Measurements from ENCODE around the gene PLA2G2A. TPM values are rescaled to one million over a fixed set of nuclear protein-coding genes. Genes with fewer than 3 reads are reported as not detected.
"Not testable (repeated sequence)": the region's sequence is repeated elsewhere in the genome, so short reads cannot be mapped to it uniquely, and the experiment has no call there.

The PLA2G2A gene
- not detected for total RNA-seq

GRCh38 chr1:19979494-19979977, at the start of gene PLA2G2A:
PLA2G2A (minus strand) TSS chr1:19979618; CDS start chr1:19978773, 845 bp downstream.
- intact Hi-C loops (cut with DNase I, micrococcal nuclease) = loop anchor here in 1 of 2 experiments (5.0 kb wide), 1 partner anchor 173 kb away; no protein-coding TSS in a partner anchor

GRCh38 chr1:20028726-20029125, 49.3 kb upstream of the PLA2G2A start:
- Mint-ChIP-seq H3K9me3 (ENCODE audit: low read depth) (peaks cover 1% of the 10 kb centered on the region), H3K36me3 (ENCODE audit: low read depth) (no peaks in the 10 kb centered on the region), H3K4me1 (no peaks in the 10 kb centered on the region), H3K27ac (no peak overlapping the region), H3K4me3 (no peak overlapping the region), H3K27me3 (peaks cover 48% of the 10 kb centered on the region)
- ATAC-seq = no peak
- intact Hi-C loops (cut with DNase I, micrococcal nuclease) = no loop called here
- POLR2A ChIA-PET = no interaction called here
- no peak for DNase-seq
- CTCF ChIA-PET = interaction anchor here (0.7 to 1.0 kb wide), 2 partner anchors 83 to 124 kb away, joined by 3 to 4 read pairs; no protein-coding TSS in a partner anchor

More at GRCh38 chr1:19979494-19979977, at the start of gene PLA2G2A:
- Mint-ChIP-seq H3K27ac (no peak within 1 kb of the TSS), H3K4me1 (no peaks in the 10 kb centered on the region), H3K36me3 (ENCODE audit: low read depth) (no peaks in the 10 kb centered on the region), H3K9me3 (ENCODE audit: low read depth) (no peaks in the 10 kb centered on the region), H3K4me3 (no peak within 1 kb of the TSS), H3K27me3 (peaks cover 13% of the 10 kb centered on the region)
- DNase-seq (no peak), ATAC-seq (no peak)
- ChIA-PET CTCF (interaction anchor here (0.6 to 0.7 kb wide), 2 partner anchors 128 to 233 kb away, joined by 3 to 4 read pairs; no protein-coding TSS in a partner anchor), POLR2A (no interaction called here)

- no peaks in the 10 kb centered on the region for H3K4me1 Mint-ChIP-seq
- intact Hi-C loops (cut with DNase I, micrococcal nuclease) = no loop called here
- DNase-seq (no peak), ATAC-seq (no peak)
- H3K27me3 Mint-ChIP-seq = peaks cover 45% of the 10 kb centered on the region
- no peak overlapping the region for H3K27ac Mint-ChIP-seq
- ChIA-PET POLR2A (no interaction called here), CTCF (interaction anchor here (0.7 kb wide), 1 partner anchor 82 kb away, joined by 3 read pairs; no protein-coding TSS in a partner anchor)
- H3K4me3 Mint-ChIP-seq = no peak overlapping the region
- peaks cover 2% of the 10 kb centered on the region for H3K9me3 Mint-ChIP-seq (ENCODE audit: low read depth)
- H3K36me3 Mint-ChIP-seq (ENCODE audit: low read depth) = no peaks in the 10 kb centered on the region
These were observed 48.7 kb upstream of the PLA2G2A start for GRCh38 chr1:20028125-20028524.

- H3K9me3 Mint-ChIP-seq (ENCODE audit: low read depth) = peaks cover 18% of the 10 kb centered on the region
- no peaks in the 10 kb centered on the region for H3K27me3 Mint-ChIP-seq
- ATAC-seq = no peak
- no peak overlapping the region for H3K4me3 Mint-ChIP-seq
- DNase-seq = no peak
- no peaks in the 10 kb centered on the region for H3K36me3 Mint-ChIP-seq (ENCODE audit: low read depth)
- intact Hi-C loops (cut with DNase I, micrococcal nuclease) = no loop called here
- no peaks in the 10 kb centered on the region for H3K4me1 Mint-ChIP-seq
- H3K27ac Mint-ChIP-seq = no peak overlapping the region
- POLR2A ChIA-PET = no interaction called here
- CTCF ChIA-PET = no interaction called here
These were observed 38.3 kb upstream of the PLA2G2A start for GRCh38 chr1:20017741-20018140.

GRCh38 chr1:20014153-20014552, 34.7 kb upstream of the PLA2G2A start:
- no peaks in the 10 kb centered on the region for H3K36me3 Mint-ChIP-seq (ENCODE audit: low read depth)

GRCh38 chr1:20010016-20010415, 30.6 kb upstream of the PLA2G2A start:
- ChIA-PET CTCF (no interaction called here), POLR2A (no interaction called here)
- H3K27me3 Mint-ChIP-seq = peaks cover 23% of the 10 kb centered on the region
- no peaks in the 10 kb centered on the region for H3K4me1 Mint-ChIP-seq
- H3K4me3 Mint-ChIP-seq = no peak overlapping the region
- ATAC-seq (no peak), DNase-seq (no peak)
- no peak overlapping the region for H3K27ac Mint-ChIP-seq
- intact Hi-C loops (cut with DNase I, micrococcal nuclease) = no loop called here
- H3K36me3 Mint-ChIP-seq (ENCODE audit: low read depth) = no peaks in the 10 kb centered on the region
- peaks cover 8% of the 10 kb centered on the region for H3K9me3 Mint-ChIP-seq (ENCODE audit: low read depth)

More at GRCh38 chr1:20014153-20014552, 34.7 kb upstream of the PLA2G2A start:
- ChIA-PET CTCF (no interaction called here), POLR2A (no interaction called here)
- Mint-ChIP-seq H3K27ac (no peak overlapping the region), H3K4me3 (no peak overlapping the region), H3K27me3 (peaks cover 11% of the 10 kb centered on the region), H3K9me3 (ENCODE audit: low read depth) (peaks cover 18% of the 10 kb centered on the region), H3K4me1 (no peaks in the 10 kb centered on the region)
- DNase-seq (no peak), ATAC-seq (no peak)
- intact Hi-C loops (cut with DNase I, micrococcal nuclease) = no loop called here

GRCh38 chr1:20009212-20009611, 29.8 kb upstream of the PLA2G2A start:
- Mint-ChIP-seq H3K27ac (no peak overlapping the region), H3K9me3 (ENCODE audit: low read depth) (peaks cover 7% of the 10 kb centered on the region), H3K36me3 (ENCODE audit: low read depth) (no peaks in the 10 kb centered on the region), H3K4me1 (no peaks in the 10 kb centered on the region), H3K27me3 (peaks cover 31% of the 10 kb centered on the region), H3K4me3 (no peak overlapping the region)
- no peak for DNase-seq
- no peak for ATAC-seq
- ChIA-PET CTCF (interaction anchor here (0.6 kb wide), 1 partner anchor 8 kb away, joined by 3 read pairs; no protein-coding TSS in a partner anchor), POLR2A (no interaction called here)
- intact Hi-C loops (cut with DNase I, micrococcal nuclease) = no loop called here

GRCh38 chr1:20008391-20008841, 29.0 kb upstream of the PLA2G2A start:
- H3K27ac Mint-ChIP-seq = no peak overlapping the region
- POLR2A ChIA-PET = no interaction called here
- intact Hi-C loops (cut with DNase I, micrococcal nuclease) = no loop called here

GRCh38 chr1:19998823-19999222, 19.4 kb upstream of the PLA2G2A start:
- intact Hi-C loops (cut with DNase I, micrococcal nuclease); POLR2A ChIA-PET; H3K4me1 Mint-ChIP-seq; CTCF ChIA-PET; H3K4me3 Mint-ChIP-seq; DNase-seq; H3K36me3 Mint-ChIP-seq (ENCODE audit: low read depth); H3K9me3 Mint-ChIP-seq (ENCODE audit: low read depth); H3K27ac Mint-ChIP-seq; ATAC-seq: not testable (repeated sequence)
- peaks cover 55% of the 10 kb centered on the region for H3K27me3 Mint-ChIP-seq

More at GRCh38 chr1:20008391-20008841, 29.0 kb upstream of the PLA2G2A start:
- no peak for ATAC-seq
- DNase-seq = no peak
- CTCF ChIA-PET = interaction anchor here (1.0 kb wide), 1 partner anchor 10 kb away, joined by 3 read pairs; no protein-coding TSS in a partner anchor
- H3K36me3 Mint-ChIP-seq (ENCODE audit: low read depth) = no peaks in the 10 kb centered on the region
- H3K27me3 Mint-ChIP-seq = peaks cover 35% of the 10 kb centered on the region
- no peaks in the 10 kb centered on the region for H3K4me1 Mint-ChIP-seq
- no peak overlapping the region for H3K4me3 Mint-ChIP-seq
- peaks cover 6% of the 10 kb centered on the region for H3K9me3 Mint-ChIP-seq (ENCODE audit: low read depth)

- POLR2A ChIA-PET = no interaction called here
- H3K4me1 Mint-ChIP-seq = no peaks in the 10 kb centered on the region
- peaks cover 48% of the 10 kb centered on the region for H3K27me3 Mint-ChIP-seq
- H3K27ac Mint-ChIP-seq = no peak overlapping the region
- ATAC-seq = no peak
- CTCF ChIA-PET = no interaction called here
- H3K36me3 Mint-ChIP-seq (ENCODE audit: low read depth) = no peaks in the 10 kb centered on the region
- no peak for DNase-seq
- intact Hi-C loops (cut with DNase I, micrococcal nuclease) = no loop called here
- H3K4me3 Mint-ChIP-seq = no peak overlapping the region
- H3K9me3 Mint-ChIP-seq (ENCODE audit: low read depth) = no peaks in the 10 kb centered on the region
These were observed 11.3 kb upstream of the PLA2G2A start for GRCh38 chr1:19990689-19991088.

- H3K4me1 Mint-ChIP-seq; H3K27ac Mint-ChIP-seq; intact Hi-C loops (cut with DNase I, micrococcal nuclease); H3K9me3 Mint-ChIP-seq (ENCODE audit: low read depth); CTCF ChIA-PET; ATAC-seq; H3K36me3 Mint-ChIP-seq (ENCODE audit: low read depth); POLR2A ChIA-PET; H3K4me3 Mint-ChIP-seq; DNase-seq: not testable (repeated sequence)
- H3K27me3 Mint-ChIP-seq = peaks cover 48% of the 10 kb centered on the region
These were observed 10.8 kb upstream of the PLA2G2A start for GRCh38 chr1:19990182-19990582.

- intact Hi-C loops (cut with DNase I, micrococcal nuclease) = no loop called here
- ATAC-seq (no peak), DNase-seq (no peak)
- Mint-ChIP-seq H3K36me3 (ENCODE audit: low read depth) (no peaks in the 10 kb centered on the region), H3K9me3 (ENCODE audit: low read depth) (no peaks in the 10 kb centered on the region), H3K4me3 (no peak overlapping the region), H3K4me1 (no peaks in the 10 kb centered on the region), H3K27ac (no peak overlapping the region), H3K27me3 (peaks cover 42% of the 10 kb centered on the region)
- ChIA-PET POLR2A (no interaction called here), CTCF (interaction anchor here (0.6 kb wide), 1 partner anchor 164 kb away, joined by 4 read pairs; no protein-coding TSS in a partner anchor)
These were observed 9.0 kb upstream of the PLA2G2A start for GRCh38 chr1:19988267-19989006.

Measured in activated CD4-positive, alpha-beta T cell treated with anti-CD3 and anti-CD28 coated beads for 36 hours (primary cell).